ENCODE measurements around the gene COMMD3. TPM values are rescaled to one million over a fixed set of nuclear protein-coding genes. Genes with fewer than 3 reads are reported as not detected.

COMMD3 gene
- total RNA-seq, 1 donor from 2014 or later, result 46.8 TPM

DNA sequence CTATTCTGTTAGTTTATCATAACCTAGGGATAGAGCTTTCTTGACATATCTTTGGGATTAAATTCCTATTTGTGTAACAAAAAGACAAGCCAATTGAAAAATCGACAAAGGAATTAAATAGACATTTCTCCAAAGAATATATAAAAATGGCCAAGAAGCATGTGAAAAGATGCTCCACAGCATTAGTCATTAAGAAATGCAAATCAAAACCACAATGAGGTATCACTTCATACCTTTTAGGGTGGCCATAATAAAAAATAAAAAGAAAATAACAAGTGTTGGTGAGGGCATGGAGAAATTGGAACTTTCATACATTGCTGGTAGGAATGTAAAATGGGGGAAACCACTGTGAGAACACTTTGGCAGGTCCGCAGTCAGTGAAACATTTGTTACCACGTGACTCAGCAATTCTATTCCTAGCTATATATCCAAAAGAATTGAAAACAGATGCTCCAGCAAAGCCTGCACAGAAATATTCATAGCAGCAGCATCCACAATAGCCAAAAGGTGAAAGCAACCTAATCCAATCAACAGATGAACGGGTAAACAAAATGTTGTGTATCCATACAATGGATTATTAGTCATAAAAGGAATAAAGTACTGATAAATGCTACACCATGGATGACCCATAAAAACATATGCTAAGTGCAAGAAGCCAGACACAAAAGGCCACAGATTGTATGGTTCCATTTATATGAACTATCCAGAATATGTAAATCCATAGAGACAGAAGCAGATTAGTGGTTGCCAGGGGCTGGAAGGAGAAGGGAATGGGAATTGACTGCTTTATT, 49.7 kb downstream of the COMMD3 start:
- DNase-seq (ENCODE audit: low spot score), result no peak

DNA sequence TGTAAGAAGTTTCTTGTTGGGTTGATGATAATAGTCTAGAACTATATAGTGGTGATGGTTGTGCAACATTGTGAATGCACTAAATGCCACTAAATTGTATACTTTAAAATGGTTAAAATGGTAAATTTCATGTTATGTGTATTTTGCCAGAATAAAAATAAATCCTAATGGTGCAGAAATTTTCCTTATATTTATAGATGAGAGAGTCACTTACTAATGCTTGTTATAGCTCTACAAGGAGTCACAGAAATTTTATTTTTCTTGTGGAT, 50.2 kb downstream of the COMMD3 start:
- DNase-seq (ENCODE audit: low spot score), result no peak

DNA sequence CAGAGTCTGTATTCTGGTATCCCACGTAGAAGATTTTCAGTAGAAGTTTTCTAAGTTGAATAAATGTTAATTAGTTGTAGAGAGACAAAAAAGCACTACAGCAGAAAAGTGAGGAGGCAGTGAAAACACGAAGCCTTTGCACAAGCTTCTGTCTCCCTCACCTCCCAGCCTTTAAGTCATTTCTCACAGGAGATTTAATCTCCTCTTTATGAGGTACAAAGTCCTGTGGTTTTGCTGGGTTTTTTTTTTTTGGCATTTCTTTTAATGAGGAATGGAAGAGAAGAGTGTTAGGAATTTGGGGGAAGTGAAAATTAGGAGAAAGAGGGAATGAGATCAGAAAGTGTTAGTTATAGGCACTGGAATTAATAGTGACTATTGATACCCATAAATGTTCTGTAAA, 50.6 kb downstream of the COMMD3 start:
- DNase-seq (ENCODE audit: low spot score), result no peak

DNA sequence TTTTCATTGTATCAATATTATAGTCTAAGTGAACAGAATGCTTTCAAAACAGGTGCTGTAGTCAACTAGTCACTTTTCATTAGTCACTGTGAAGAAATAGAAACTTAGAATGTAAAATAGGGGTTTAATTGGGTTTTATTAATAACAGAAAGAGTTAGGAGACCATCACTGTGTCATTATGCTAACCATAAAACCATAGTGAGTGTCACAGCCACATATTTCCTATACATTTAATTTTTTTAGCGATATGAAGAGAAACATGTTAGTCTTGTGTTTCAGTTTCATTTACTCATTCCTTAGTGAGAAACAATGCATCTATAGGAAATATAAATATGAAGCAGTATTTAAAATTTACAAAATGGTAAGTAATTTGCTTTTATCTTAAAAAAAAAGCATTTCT, 51.3 kb downstream of the COMMD3 start:
- no peak for DNase-seq (ENCODE audit: low spot score)

DNA sequence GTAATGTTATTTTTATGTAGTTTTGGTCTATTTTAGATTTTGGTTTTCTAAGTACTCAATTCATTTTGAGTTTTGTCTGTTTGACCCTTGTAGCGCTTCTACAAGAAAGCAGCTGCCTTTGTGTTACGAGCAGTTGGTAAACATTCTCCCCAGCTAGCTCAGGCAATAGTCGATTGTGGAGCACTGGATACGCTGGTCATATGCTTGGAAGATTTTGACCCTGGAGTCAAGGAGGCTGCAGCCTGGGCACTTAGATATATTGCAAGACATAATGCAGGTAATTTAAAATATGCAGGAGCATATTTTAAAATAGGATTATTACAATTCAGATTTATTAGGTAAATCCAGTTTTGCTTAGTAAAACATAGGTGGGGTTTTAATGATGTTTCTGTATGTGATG, 52.2 kb downstream of the COMMD3 start:
- DNase-seq (ENCODE audit: low spot score), result no peak

DNA sequence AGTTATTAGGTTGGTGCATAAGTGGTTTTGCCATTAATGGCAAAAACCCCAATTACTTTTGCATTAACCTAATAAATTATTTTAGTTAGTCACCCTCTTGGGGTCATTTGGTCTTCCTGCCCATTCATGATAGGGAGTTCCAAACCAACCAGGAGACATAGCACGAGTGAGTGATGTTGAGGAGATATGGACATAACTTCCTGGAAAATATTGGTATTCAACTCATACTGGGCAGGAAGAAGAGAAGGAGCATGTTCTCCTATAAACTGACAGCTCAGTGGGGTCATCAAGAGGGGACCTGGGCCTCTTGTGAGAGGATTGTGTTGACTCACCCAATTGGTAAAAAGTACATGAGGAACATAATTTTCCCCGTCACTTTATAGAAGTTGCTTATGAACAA, 52.8 kb downstream of the COMMD3 start:
- no peak for DNase-seq (ENCODE audit: low spot score)

DNA sequence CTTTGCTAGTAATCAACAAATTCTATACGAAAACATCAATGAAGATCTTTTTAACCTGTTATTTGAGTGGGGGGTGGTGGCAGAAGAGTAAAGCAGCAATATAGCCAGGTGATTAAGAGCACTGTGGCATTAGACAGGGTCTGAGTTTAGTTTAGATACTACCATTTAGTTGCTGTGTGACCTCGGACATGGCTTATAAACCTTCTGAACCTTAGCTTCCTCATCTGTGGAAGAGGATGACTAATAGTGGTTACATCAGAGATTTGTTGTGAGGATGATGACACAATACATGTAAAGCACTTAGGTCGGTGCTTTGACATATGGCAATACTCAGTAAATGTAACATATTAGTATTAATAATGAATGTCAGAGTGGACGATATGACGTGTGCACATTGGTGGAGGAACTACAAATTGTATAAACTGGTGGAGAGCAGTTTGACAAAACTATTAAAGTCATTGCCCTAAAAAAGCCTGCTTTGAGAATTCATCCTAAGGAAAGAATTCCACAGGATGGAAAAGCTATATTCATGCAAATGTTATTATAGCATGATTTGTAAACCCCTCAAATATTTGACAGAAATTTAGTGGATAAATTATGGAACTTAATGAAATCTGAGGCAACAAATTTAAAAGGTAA, 53.4 kb downstream of the COMMD3 start:
- DNase-seq (ENCODE audit: low spot score), result no peak

Other genes with a start within 250 kb of the COMMD3 start
- not detected for gene EBLN1, start 98.4 kb upstream of the COMMD3 start, total RNA-seq
- gene BMI1, start 4.7 kb downstream of the COMMD3 start, total RNA-seq, result 58.1 TPM
- 0.51 TPM for gene SPAG6, start 29.1 kb downstream of the COMMD3 start, total RNA-seq